Activated CD8-positive, alpha-beta memory T cell treated with anti-CD3 and anti-CD28 coated beads, Interleukin-2, amount 50 U/mL, for 1 hour (primary cell): ENCODE data around the gene LAMP2.
"Not testable (repeated sequence)": the region's sequence is repeated elsewhere in the genome, so short reads cannot be mapped to it uniquely, and the experiment has no call there.

Experiments used
- DNase-seq: peaks from one replicate; pipeline ENCODE4 v3.0.0-alpha.2; 2020; ENCODE audit errors: extremely low read depth

LAMP2 gene

GRCh38 chrX:120468825-120469525, at the start of gene LAMP2:
LAMP2 (minus strand) TSS chrX:120469296; CDS start chrX:120469169, 127 bp downstream.
- DNase-seq: peak; percentile 32

- no peak for DNase-seq
Observed at GRCh38 chrX:120517936-120518335, 48.8 kb upstream of the LAMP2 start.

DNA sequence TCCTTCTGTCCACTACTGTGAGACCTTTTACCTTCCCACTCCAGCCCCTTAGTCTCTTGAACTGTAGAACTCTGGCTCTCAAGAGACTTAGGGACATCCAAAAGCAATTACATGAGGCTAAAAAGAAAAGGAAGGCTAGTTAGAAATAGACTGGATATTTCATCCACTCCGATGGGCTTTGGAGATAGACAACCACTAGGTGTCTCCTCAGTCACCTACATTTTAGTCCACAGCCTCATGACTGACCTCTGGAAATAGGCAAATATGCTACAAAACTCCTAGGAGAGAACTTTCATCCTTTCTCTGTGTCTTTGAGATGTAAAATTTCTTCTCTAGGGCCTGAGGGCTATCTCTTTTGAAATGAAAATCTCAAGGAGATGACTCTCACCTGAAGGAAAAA, 45.1 kb upstream of the LAMP2 start:
- DNase-seq: no peak

DNA sequence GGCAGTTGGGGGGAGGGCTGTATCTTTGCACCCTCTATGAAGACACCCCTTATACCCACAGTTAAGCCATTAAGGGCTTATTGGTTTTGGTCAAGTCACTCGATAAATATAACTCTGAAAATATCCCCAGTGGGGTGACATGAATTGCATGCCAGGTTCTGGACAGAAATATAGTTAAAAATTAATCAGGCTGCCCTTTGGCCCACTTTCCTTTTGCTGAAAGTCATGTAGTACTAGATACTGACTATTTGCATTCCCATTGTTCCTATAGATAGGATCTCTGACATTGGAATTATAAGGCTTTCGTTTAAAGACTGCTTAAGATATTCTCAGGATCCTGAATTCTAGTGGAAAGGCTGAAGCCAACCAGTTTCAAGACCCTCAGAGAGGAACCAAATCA, 43.5 kb upstream of the LAMP2 start:
- DNase-seq: no peak

GRCh38 chrX:120512222-120512621, 43.1 kb upstream of the LAMP2 start:
- DNase-seq: no peak

DNA sequence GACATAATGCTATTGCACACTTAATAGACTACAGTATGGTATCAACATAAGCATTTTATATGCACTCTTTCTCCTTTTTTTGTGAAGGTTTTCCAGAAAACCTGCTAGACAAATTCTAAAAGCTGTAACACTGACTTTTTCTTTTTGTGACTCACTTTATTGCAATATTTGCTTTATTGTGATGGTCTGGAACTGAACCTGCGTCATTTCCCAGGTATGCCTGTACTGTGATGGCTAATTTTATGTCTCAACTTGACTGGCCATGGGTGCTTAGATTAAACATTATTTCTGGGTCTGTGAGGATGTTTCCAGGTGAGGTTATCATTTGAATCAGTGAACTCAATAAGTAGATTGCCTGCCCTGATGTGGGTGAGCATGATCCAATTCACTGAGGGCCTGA, 35.5 kb upstream of the LAMP2 start:
- no peak for DNase-seq

DNA sequence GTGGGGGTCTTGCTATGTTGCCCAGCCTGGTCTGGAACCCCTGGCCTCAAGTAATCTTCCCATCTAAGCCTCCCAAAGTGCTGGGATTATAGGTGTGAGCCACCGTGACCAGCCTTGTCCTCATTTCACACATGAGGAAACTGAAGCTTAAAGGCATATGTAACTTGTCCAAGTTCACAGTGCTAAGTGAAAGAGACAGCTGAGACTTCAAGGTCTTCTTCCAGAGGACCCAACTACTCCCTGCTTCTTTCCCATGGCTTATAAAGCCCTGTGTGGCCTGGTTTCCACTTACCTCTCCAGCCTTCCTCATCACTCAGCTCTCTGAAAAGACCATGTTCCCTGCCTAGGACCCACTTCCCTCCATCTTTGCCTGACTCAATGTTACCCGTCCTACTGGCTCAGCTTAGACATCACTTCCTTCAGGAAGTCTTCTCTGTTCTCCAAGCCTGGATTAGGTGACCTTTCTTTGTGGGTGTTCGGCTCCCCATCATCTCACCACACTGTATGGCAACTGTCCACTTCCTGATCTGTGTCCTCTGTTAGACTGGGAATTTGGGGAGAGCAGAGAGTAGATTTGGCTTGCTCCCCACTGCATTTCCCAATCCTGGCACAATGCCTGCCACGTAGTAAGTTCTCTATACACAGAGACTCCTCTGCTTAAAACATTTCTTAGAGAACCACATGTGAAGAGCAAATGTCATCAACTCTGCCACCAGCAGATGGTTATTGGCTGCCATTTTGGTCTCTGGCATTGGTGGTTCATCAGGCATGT, 30.4 kb upstream of the LAMP2 start:
- no peak for DNase-seq

DNA sequence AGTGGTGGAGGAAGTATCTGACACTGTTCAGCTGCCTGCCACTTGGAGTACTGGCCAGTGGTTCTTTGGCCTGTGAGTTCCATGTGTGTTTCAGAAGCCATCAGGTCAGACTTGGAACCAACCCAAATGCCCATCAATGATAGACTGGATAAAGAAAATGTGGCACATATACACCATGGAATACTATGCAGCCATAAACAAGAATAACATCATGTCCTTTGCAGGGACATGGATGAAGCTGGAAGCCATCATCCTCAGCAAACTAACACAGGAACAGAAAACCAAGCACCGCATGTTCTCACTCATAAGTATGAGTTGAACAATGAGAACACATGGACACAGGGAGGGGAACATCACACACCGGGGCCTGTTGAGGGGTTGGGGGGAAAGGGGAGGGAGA, 21.0 kb upstream of the LAMP2 start:
- not testable (repeated sequence) for DNase-seq

DNA sequence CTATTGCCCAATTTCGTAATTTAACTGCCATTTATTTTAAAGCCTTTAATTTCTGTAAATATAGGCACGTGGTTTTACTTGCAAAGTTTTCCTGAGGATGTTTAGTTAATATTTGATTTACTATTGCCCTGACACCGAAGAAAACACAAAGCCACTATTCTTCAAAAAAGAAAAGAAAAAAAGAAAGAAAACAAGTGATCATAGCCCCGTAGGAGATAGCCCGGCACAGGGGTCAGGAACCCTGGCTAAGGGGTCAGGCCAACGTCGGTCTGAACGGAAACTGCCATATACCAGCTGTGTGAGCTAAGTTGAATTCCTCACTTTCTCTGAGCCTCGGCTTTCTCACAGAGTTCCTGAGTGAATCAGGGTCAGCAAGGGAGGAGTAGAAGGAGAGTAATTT, 17.7 kb upstream of the LAMP2 start:
- DNase-seq: no peak

DNA sequence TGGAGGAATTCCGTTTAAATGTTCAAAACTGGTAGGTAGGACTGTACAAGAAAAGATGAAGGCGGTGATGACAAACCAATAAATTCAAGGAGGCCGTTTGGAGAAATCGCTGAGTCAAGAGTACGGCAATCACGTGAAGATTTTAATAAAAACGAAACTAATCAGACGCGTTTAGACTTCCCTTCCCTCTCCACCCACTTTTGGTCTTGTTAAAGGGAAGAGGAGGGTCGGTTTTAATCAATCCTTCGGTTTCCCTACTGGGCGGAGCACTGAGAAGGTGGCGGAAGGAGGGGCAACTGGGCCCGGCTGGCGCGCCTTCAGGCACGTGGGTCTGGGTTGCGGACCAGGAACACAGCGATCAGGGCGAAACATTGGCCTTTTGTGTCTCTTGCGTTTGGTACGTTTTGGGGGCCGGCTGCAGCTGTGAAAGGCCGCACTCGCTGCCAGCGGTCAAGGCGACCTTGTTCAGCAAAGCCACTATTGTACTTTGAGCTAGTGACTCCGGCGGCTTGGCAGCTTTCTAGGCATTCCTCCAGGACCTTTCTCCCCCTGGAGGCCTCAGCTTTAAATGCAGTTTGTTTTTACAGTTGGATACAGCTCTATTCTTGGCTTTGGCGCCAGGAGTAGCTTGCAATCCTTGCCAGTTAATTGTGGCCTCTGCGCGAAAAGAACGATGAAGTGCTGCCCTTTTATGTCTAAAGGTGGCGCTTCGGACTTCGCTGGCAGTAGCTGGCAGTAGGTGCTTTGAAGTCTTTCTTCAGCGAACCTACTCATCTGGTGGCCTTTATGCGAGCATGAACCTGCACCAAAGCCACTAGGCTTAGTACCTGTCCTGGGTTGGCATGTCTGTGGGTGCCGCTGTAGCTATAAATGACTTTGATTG, 16.8 kb upstream of the LAMP2 start:
- no peak for DNase-seq

DNA sequence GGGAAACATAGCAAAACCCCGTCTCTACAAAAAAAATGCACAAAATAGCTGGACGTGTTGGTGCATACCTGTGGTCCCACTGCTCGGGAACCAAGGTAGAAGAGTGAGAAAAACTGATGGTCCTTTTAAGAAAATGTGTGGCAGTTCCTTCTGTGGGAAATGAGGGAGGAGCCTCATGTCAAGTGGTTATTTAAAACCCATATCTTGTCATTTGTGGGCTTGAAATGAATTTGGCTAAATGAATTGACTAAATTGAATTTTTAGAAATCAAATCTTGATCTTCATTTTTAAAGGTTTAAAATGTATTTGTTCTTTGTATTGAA, 16.2 kb upstream of the LAMP2 start:
- DNase-seq: no peak

- no peak for DNase-seq
Observed at GRCh38 chrX:120477453-120477852, 8.4 kb upstream of the LAMP2 start.

- DNase-seq: no peak
Observed at GRCh38 chrX:120476714-120477113, 7.6 kb upstream of the LAMP2 start.

GRCh38 chrX:120475447-120475846, 6.4 kb upstream of the LAMP2 start:
- DNase-seq: not testable (repeated sequence)

- DNase-seq: no peak
Observed at GRCh38 chrX:120474085-120474484, 5.0 kb upstream of the LAMP2 start.

GRCh38 chrX:120469657-120470056, 561 bp upstream of the LAMP2 start:
- DNase-seq: not testable (repeated sequence)

DNA sequence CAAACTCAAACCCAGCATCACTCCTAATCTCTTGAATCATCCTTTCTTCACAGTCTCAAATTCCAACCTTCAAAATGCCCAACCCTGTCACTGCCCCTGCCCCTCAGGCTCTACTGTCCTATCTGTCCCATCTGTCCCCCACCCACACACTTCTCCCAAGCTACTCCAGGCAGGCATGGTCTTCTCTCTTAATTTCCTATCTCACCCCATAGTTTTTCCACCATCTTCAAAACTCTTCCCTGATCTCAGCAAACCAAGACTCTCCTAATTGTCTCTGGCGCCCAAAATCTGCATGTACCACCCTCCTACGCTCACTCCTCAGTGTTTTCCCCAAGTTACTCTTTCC, 644 bp downstream of the LAMP2 start:
- no peak for DNase-seq

DNA sequence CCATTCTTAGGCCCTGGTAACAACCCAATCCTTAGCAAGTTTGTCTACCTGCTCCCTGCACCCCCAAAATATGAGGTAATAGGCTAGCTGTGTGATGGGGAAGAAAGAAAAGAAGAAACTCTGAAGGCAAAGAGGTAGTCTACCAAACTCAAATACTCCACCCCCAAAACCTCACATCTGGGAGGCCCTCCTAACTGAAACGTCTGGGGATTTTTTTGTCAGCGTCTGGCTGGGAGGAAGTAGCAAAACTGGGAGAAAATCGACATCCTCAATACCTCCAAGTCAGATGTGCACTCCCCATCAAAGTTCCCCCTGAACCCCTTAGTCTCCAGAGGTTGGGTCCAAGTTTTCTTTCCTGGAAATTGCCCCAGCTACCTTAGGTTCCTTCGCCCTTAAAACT, 1.0 kb downstream of the LAMP2 start:
- DNase-seq: no peak

- no peak for DNase-seq
Observed at GRCh38 chrX:120464411-120464810, 4.7 kb downstream of the LAMP2 start.

GRCh38 chrX:120463241-120463640, 5.9 kb downstream of the LAMP2 start:
- no peak for DNase-seq

- no peak for DNase-seq
Observed at GRCh38 chrX:120462370-120462769, 6.7 kb downstream of the LAMP2 start.

DNA sequence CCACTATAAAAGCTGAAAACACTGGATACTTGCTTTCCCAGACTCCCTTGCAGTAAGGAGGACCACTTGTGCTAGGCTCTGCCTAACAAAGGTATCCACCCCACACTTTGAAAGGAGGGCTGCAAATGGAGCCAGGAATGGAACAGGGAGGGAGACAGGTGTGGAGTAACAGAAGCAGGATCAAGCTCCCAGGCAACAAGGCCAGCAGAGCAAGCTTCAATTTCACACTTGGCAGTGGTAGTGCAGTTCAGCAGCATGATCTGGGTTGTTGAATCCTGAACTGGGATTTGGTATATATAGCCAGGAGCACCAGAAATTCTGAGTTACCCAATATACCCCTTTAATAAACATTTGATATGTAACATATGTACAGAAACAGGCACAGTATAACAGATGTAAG, 9.8 kb downstream of the LAMP2 start:
- DNase-seq: no peak

GRCh38 chrX:120457766-120458180, 11.3 kb downstream of the LAMP2 start:
- DNase-seq: no peak
